OCI-LY1 (cell line): ENCODE measurements around the gene OTOP3.

ENCODE experiments used
- EZH2 ChIP-seq: fragments of 200-600 bp; sonication (generic), shearing (Covaris generic); IDR thresholded peaks from 2 replicates; pipeline ENCODE4 v1.8.0; 2017; ENCODE audit warnings: borderline replicate concordance, mixed run types, mild to moderate bottlenecking, antibody characterized with exemption, low read length, moderate library complexity, mixed read lengths
- TF ChIP-seq, protein P1 (sequence below): fragments of 200-600 bp; sonication (generic), shearing (Covaris generic); IDR thresholded peaks from 2 replicates; pipeline ENCODE4 v1.5.1; 2017; ENCODE audit warnings: mild to moderate bottlenecking, antibody characterized with exemption, low read length, moderate library complexity, mixed read lengths

- TF ChIP-seq, protein P1, sequence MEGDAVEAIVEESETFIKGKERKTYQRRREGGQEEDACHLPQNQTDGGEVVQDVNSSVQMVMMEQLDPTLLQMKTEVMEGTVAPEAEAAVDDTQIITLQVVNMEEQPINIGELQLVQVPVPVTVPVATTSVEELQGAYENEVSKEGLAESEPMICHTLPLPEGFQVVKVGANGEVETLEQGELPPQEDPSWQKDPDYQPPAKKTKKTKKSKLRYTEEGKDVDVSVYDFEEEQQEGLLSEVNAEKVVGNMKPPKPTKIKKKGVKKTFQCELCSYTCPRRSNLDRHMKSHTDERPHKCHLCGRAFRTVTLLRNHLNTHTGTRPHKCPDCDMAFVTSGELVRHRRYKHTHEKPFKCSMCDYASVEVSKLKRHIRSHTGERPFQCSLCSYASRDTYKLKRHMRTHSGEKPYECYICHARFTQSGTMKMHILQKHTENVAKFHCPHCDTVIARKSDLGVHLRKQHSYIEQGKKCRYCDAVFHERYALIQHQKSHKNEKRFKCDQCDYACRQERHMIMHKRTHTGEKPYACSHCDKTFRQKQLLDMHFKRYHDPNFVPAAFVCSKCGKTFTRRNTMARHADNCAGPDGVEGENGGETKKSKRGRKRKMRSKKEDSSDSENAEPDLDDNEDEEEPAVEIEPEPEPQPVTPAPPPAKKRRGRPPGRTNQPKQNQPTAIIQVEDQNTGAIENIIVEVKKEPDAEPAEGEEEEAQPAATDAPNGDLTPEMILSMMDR = peak; percentile 81
- TF ChIP-seq EZH2 = no peak
Measured at GRCh38 chr17:74960570-74961342, 25.1 kb downstream of the OTOP3 start.
